Keratinocyte (primary cell): ENCODE measurements around the gene SYTL1. TPM values are rescaled to one million over a fixed set of nuclear protein-coding genes. Genes with fewer than 3 reads are reported as not detected.
A peak's percentile ranks its signal among the peaks of the same experiment; 100 is the strongest.

Source experiments
- DNase-seq: peaks from one replicate; pipeline ENCODE4 v3.0.0-alpha.2; 2011; ENCODE audit warnings: low read depth, missing footprints, low spot score
- FAIRE-seq: peaks from 2 replicates; lab custom pipeline; 2011; peaks lifted over from hg19 to GRCh38; lab: Jason Lieb, UNC
- H2AFZ ChIP-seq: 2 replicates; pipeline ENCODE4 v1.6.0; 2012; ENCODE audit warnings: low read length, control low read depth, inconsistent platforms; ENCODE audit not compliant: control insufficient read depth
- H3K27ac ChIP-seq: 2 replicates; pipeline ENCODE4 v1.5.1; 2011; ENCODE audit warnings: low read length; ENCODE audit not compliant: control insufficient read depth, insufficient read depth
- H3K27me3 ChIP-seq: 3 replicates; pipeline ENCODE4 v1.6.0; 2011; ENCODE audit warnings: low read length; ENCODE audit not compliant: control insufficient read depth, insufficient read depth; ENCODE audit errors: extremely low read depth
- H3K36me3 ChIP-seq, 2 experiments: 2 replicates in 1 of 2; 3 replicates in 1 of 2; pipeline ENCODE4 v1.5.1; 2011; ENCODE audit warnings: low read length in 2 of 2, mild to moderate bottlenecking in 1 of 2; ENCODE audit not compliant: control insufficient read depth in 2 of 2, insufficient read depth in 2 of 2; ENCODE audit errors: extremely low read depth in 1 of 2
- H3K4me1 ChIP-seq: 3 replicates; pipeline ENCODE4 v1.5.1; 2011; ENCODE audit warnings: low read length; ENCODE audit not compliant: control insufficient read depth, insufficient read depth; ENCODE audit errors: extremely low read depth
- H3K4me2 ChIP-seq: 3 replicates; pipeline ENCODE4 v1.6.0; 2011; ENCODE audit warnings: low read depth, low read length; ENCODE audit not compliant: control insufficient read depth, insufficient read depth; ENCODE audit errors: extremely low read depth
- H3K4me3 ChIP-seq, 3 experiments: fragments of 200-600 bp in 1 of 3; sonication (generic) in 1 of 3; 2 replicates in 2 of 3; 3 replicates in 1 of 3; pipeline ENCODE4 v1.5.1; 2011 to 2016; ENCODE audit warnings: low read length in 3 of 3, mild to moderate bottlenecking in 3 of 3, control low read depth in 2 of 3, inconsistent platforms in 1 of 3, low read depth in 1 of 3, mixed read lengths in 1 of 3, mixed run types in 1 of 3, moderate library complexity in 1 of 3; ENCODE audit not compliant: control insufficient read depth in 2 of 3, insufficient read depth in 2 of 3; ENCODE audit errors: extremely low read depth in 1 of 3
- H3K79me2 ChIP-seq: 2 replicates; pipeline ENCODE4 v1.6.0; 2012; ENCODE audit warnings: low read length; ENCODE audit not compliant: control insufficient read depth, insufficient read depth
- H3K9ac ChIP-seq: 3 replicates; pipeline ENCODE4 v1.6.0; 2011; ENCODE audit warnings: low read length; ENCODE audit not compliant: control insufficient read depth, insufficient read depth; ENCODE audit errors: extremely low read depth
- H3K9me1 ChIP-seq: 3 replicates; pipeline ENCODE4 v1.6.0; 2011; ENCODE audit warnings: low read length; ENCODE audit not compliant: control insufficient read depth, insufficient read depth; ENCODE audit errors: extremely low read depth
- H3K9me3 ChIP-seq: 2 replicates; pipeline ENCODE4 v1.5.1; 2012; ENCODE audit warnings: low read depth, low read length; ENCODE audit not compliant: control insufficient read depth
- H4K20me1 ChIP-seq: 3 replicates; pipeline ENCODE4 v1.6.0; 2011; ENCODE audit warnings: low read length; ENCODE audit not compliant: control insufficient read depth, insufficient read depth; ENCODE audit errors: extremely low read depth
- EZH2 ChIP-seq: IDR thresholded peaks from one replicate; pipeline ENCODE4 v1.6.1; 2012; ENCODE audit warnings: inconsistent platforms, mild to moderate bottlenecking, low read length, moderate library complexity
- dilution Hi-C: fragments of 300-500 bp; cut with MboI; formaldehyde crosslinking; loops from one replicate; pipeline ENCODE4 v1.7.0; 2020; ENCODE audit warnings: low sequenced_read_pairs; ENCODE audit not compliant: extremely low pct_ligation_motif_present
- polyA plus RNA-seq, 5 experiments: library from polyadenylated mRNA; depleted of rRNA in 3 of 5; stranded (reverse) in 3 of 5; stranded (forward) in 1 of 5; unstranded in 1 of 5; fragments of >200 nt; gene quantifications; 1 replicate in 1 of 5; 2 replicates in 3 of 5; 3 replicates in 1 of 5; pipeline versions ENCODE4 v1.2.1 to v1.2.3, GENCODE V29; 2011 to 2012; ENCODE audit warnings: missing spikeins in 2 of 5, low read depth in 1 of 5, low replicate concordance in 1 of 5
- TF ChIP-seq, protein P1 (sequence below), 3 experiments: IDR thresholded peaks in 1 of 3; conservative IDR thresholded peaks in 1 of 3; optimal IDR thresholded peaks in 1 of 3; 2 replicates in 2 of 3; 3 replicates in 1 of 3; pipeline versions ENCODE3 to v1.5.1; 2011; ENCODE audit warnings: low read length in 3 of 3, mild to moderate bottlenecking in 3 of 3, moderate library complexity in 2 of 3, control low read depth in 1 of 3, inconsistent platforms in 1 of 3; ENCODE audit not compliant: insufficient read depth in 2 of 3; ENCODE audit errors: extremely low read depth in 1 of 3

The SYTL1 gene
- polyA plus RNA-seq, 1 donor (not counting 4 experiments of a cell fraction or from before 2014, with no cell fraction given), result 15.6 TPM

DNA sequence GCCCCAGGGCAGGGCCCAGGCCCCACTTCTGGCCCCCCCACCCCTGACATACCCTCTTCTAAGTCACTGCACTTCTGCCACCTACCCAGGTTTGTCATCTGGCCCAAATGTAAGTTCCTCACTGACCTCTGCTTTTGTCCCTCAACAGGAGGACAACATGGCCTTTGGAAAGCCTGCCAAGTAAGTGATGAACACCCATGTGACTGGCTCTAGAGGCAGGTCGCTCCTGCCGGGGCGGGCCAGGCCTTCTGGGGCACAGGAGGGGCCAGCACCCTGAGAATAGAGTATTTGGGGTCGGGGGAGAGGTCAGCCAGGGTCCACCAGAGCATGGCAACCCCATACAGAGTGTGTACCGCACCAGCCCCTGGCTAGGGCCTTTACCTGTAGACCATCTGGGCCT is 9.9 kb upstream of the SYTL1 start:
- TF ChIP-seq EZH2, result no peak
- TF ChIP-seq, protein P1, sequence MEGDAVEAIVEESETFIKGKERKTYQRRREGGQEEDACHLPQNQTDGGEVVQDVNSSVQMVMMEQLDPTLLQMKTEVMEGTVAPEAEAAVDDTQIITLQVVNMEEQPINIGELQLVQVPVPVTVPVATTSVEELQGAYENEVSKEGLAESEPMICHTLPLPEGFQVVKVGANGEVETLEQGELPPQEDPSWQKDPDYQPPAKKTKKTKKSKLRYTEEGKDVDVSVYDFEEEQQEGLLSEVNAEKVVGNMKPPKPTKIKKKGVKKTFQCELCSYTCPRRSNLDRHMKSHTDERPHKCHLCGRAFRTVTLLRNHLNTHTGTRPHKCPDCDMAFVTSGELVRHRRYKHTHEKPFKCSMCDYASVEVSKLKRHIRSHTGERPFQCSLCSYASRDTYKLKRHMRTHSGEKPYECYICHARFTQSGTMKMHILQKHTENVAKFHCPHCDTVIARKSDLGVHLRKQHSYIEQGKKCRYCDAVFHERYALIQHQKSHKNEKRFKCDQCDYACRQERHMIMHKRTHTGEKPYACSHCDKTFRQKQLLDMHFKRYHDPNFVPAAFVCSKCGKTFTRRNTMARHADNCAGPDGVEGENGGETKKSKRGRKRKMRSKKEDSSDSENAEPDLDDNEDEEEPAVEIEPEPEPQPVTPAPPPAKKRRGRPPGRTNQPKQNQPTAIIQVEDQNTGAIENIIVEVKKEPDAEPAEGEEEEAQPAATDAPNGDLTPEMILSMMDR (optimal IDR thresholded peaks at IDR 0.05 in 1 of 3, IDR thresholded peaks at IDR 0.05 in 1 of 3, conservative IDR thresholded peaks at IDR 0.05 in 1 of 3; ENCODE audit: extremely low read depth in 1 of 3, insufficient read depth in 2 of 3, low read length in 3 of 3), result no peak

DNA sequence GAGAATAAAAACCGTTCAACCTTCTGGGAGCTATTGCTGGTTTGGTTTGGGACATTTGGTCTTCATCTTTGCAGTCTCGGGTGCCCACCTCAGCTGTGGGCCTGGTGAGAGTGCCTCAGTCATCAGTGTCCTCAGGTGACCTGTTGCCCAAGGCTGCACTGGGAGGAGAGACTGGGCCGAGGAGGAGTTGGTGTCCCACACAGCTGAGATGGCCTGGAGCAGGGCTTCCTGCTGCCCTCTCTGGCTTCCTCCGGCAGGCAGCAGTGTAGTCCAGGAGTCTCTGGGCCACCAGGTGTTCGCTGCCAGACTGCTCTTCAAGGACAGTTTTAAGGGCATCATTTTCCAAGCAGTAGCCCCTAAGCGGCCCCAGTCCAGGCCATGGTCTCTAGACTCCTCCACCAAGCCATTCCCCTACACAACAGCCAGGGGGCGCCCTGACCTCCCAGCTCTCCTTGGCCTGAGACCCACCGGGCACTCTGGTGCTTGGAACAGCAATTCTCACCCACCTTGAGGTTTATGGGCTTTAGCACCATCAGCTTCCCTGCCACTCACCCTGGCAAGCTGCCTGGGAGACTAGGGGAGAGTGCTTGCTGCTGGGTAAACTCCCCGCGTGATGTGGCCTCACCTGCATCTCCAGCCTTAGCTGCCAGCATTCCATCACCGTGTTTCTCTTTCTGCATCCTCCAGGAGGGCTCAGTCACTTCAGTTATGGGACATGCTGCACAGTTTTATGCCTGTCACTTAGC is 9.1 kb upstream of the SYTL1 start:
- Histone ChIP-seq H3K9ac (no peak overlapping the region), H3K79me2 (peaks cover 27% of the 10 kb centered on the region), H3K27me3 (no peaks in the 10 kb centered on the region), H2AFZ (no peak overlapping the region), H4K20me1 (no peaks in the 10 kb centered on the region), H3K27ac (no peak overlapping the region), H3K36me3 (peaks cover 46 to 48% of the 10 kb centered on the region in 2 experiments), H3K4me2 (no peak overlapping the region), H3K4me3 (no peak overlapping the region), H3K9me1 (no peaks in the 10 kb centered on the region), H3K9me3 (no peaks in the 10 kb centered on the region), H3K4me1 (no peaks in the 10 kb centered on the region)
- DNase-seq (no peak), FAIRE-seq (no peak)
- dilution Hi-C loops, result no loop called here
- TF ChIP-seq, protein P1 (optimal IDR thresholded peaks at IDR 0.05 in 1 of 3, IDR thresholded peaks at IDR 0.05 in 1 of 3, conservative IDR thresholded peaks at IDR 0.05 in 1 of 3; ENCODE audit: extremely low read depth in 1 of 3, insufficient read depth in 2 of 3, low read length in 3 of 3), result peak; percentile 83 to 94 (median 89)
- no peak for TF ChIP-seq EZH2

More for the DNA sequence above, 9.9 kb upstream of the SYTL1 start:
- DNase-seq (no peak), FAIRE-seq (no peak)
- Histone ChIP-seq H3K27me3 (no peaks in the 10 kb centered on the region), H3K79me2 (peaks cover 34% of the 10 kb centered on the region), H2AFZ (no peak overlapping the region), H3K27ac (no peak overlapping the region), H3K4me1 (no peaks in the 10 kb centered on the region), H3K9ac (no peak overlapping the region), H3K4me2 (no peak overlapping the region), H3K9me3 (no peaks in the 10 kb centered on the region), H3K4me3 (no peak overlapping the region), H3K9me1 (no peaks in the 10 kb centered on the region), H4K20me1 (no peaks in the 10 kb centered on the region), H3K36me3 (peaks cover 46 to 48% of the 10 kb centered on the region in 2 experiments)
- dilution Hi-C loops, result no loop called here
